ENCODE data around the gene KRT81. TPM values are rescaled to one million over a fixed set of nuclear protein-coding genes. Genes with fewer than 3 reads are reported as not detected.

Gene KRT81
- polyA plus RNA-seq, 1 donor from 2014 or later = not detected

DNA sequence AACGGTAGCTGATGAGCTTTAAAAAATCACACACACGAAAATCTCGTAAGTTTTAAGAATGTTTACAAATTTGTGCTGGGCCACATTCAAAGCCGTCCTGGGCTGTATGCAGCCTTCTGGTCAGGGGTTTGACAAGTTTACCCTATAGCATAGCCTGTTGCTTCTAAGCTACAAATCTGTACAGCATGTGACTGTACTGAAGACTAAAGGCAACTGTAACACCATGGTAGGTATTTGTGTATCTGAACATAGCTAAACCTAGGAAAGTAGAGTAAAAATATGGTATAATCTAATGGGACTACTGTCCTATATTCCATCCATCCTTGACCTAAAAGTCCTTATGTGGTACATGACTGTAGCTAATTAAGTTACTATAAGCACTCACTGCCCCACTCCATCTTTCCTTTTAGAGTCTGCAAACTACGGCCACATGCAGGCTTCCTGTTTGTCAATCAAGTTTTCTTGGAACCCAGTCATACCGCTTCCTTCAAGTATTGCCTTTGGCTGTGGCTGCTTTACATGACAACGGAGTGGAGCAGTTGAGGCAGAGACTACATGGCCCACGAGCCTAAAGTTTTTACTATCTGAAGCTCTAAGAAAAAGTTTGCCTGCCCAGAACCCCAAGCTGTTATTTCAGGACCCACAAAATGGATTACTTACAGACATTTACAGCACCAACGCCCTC is 39.8 kb downstream of the KRT81 start:
- peaks cover 0 to 2% (median 0%) of the 10 kb centered on the region in 3 donors for H3K4me1 Mint-ChIP-seq
- no peak overlapping the region for H3K4me3 Mint-ChIP-seq
- no peaks in the 10 kb centered on the region for H3K9me3 Mint-ChIP-seq
- no peaks in the 10 kb centered on the region for H3K36me3 Mint-ChIP-seq
- H3K27ac Mint-ChIP-seq = no peak overlapping the region
- H3K27me3 Mint-ChIP-seq = peaks cover 34% of the 10 kb centered on the region

DNA sequence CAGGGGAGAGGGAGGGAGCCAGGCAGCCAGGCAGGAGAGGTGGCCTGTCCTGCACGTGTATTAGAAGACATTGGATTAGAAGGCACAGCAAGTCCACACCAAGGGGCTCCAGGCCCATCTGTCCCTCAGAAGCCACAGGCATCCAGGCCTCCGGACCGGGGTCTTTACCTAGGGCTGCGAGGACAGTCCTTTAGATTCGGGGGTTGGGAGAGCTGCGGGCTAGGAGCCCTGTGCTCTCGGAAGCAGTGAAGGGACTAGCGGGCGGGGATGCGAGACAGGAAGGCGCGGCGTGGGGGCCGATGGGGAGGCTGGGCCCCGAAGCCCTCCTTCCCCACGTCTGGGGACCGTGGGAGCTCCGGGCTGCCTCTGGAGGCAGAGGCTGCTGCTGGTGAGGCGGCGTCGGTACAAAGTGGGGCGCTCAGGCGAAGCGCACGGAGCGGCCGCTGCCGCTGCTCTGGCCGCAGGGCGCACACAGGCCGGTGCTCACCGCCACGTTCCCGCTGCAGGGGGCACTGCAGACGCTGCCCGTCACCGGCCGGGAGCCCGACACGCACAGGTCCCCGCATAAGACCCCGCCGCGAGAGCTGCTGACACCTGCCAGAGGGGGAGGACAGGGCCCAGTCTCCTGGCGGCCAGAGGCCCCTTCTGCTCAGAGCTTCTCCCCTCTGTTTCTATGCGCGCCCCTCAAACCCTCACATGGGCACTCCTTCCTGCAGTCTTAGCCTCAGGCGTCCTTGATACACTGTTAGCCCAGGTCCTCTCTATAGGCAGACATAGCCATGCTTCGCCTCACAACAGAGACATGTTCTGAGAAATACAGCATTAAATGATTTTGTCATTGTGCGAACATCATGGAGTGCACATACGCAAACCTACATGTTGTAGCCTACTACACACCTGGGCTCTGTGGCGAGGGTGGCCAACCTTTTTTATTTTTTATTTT is 41.0 kb downstream of the KRT81 start:
- Mint-ChIP-seq H3K27ac (no peak overlapping the region), H3K9me3 (no peaks in the 10 kb centered on the region), H3K4me1 (peaks cover 0 to 2% (median 0%) of the 10 kb centered on the region in 3 donors), H3K27me3 (peaks cover 25% of the 10 kb centered on the region), H3K36me3 (no peaks in the 10 kb centered on the region), H3K4me3 (no peak overlapping the region)

DNA sequence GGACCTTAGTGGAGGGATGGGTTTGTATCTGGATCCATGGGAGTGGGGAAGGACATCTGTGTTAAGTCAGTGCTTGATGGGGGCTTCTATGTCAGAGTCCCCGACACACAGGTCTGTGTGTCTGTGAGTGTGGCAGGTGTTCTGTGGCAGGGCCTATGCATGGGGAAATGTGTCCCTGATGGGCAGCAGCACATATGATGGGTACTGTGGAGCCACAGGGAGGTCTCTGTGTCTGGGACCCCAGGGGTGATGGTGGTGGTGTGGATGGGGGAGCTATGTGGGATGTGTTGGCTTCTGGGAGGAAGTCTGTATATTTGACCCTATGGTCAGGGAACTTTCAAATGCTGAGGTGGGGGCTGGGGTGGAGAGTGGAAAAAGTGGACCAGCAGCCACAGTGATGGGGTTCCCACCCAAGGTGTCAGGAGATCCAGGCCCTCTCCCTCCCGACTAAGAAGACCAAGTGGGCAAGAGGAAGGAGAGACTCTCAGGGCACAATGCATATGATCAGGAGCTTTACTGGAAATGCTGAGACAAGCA is 41.8 kb downstream of the KRT81 start:
- no peaks in the 10 kb centered on the region for H3K9me3 Mint-ChIP-seq
- peaks cover 0 to 2% (median 0%) of the 10 kb centered on the region in 3 donors for H3K4me1 Mint-ChIP-seq
- peaks cover 19% of the 10 kb centered on the region for H3K27me3 Mint-ChIP-seq
- no peaks in the 10 kb centered on the region for H3K36me3 Mint-ChIP-seq
- no peak overlapping the region for H3K27ac Mint-ChIP-seq
- H3K4me3 Mint-ChIP-seq = no peak overlapping the region

DNA sequence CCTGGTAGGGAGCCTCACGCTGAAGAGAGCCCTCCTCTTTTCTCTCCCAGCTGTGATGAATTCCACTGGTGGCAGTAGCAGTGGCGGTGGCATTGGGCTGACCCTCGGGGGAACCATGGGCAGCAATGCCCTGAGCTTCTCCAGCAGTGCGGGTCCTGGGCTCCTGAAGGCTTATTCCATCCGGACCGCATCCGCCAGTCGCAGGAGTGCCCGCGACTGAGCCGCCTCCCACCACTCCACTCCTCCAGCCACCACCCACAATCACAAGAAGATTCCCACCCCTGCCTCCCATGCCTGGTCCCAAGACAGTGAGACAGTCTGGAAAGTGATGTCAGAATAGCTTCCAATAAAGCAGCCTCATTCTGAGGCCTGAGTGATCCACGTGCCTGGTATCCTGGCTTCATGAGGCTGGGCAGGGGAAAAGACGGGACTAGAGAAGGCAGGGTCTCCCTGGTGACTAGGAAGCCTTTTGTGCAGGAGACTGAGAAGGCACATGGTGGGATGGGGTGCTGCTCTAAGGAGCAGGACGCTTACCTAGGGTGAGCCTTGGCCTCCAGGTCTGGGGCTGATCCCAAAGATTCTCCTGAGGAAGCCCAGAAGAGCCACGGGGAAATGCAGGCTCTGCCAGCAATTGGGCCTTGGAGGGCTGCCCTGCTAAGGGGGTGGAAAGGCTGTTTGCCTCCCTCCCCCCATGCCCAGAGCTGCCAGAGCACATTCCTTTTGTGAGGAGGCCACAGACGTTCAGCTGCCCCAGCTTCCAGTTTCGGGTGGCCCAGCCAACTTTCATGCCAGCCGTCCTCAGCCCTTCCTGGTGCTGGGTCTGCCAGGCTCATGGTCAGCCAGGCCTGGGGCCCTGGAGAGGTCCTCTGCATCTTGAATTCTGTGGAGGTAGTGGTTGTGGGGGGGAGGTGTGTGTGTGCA is 42.5 kb downstream of the KRT81 start:
- H3K27me3 Mint-ChIP-seq = peaks cover 16% of the 10 kb centered on the region
- no peak overlapping the region for H3K4me3 Mint-ChIP-seq
- H3K36me3 Mint-ChIP-seq = no peaks in the 10 kb centered on the region
- no peak overlapping the region for H3K27ac Mint-ChIP-seq
- H3K4me1 Mint-ChIP-seq = peaks cover 0 to 6% (median 2%) of the 10 kb centered on the region in 3 donors
- peaks cover 0 to 2% (median 0%) of the 10 kb centered on the region in 3 donors for H3K9me3 Mint-ChIP-seq

DNA sequence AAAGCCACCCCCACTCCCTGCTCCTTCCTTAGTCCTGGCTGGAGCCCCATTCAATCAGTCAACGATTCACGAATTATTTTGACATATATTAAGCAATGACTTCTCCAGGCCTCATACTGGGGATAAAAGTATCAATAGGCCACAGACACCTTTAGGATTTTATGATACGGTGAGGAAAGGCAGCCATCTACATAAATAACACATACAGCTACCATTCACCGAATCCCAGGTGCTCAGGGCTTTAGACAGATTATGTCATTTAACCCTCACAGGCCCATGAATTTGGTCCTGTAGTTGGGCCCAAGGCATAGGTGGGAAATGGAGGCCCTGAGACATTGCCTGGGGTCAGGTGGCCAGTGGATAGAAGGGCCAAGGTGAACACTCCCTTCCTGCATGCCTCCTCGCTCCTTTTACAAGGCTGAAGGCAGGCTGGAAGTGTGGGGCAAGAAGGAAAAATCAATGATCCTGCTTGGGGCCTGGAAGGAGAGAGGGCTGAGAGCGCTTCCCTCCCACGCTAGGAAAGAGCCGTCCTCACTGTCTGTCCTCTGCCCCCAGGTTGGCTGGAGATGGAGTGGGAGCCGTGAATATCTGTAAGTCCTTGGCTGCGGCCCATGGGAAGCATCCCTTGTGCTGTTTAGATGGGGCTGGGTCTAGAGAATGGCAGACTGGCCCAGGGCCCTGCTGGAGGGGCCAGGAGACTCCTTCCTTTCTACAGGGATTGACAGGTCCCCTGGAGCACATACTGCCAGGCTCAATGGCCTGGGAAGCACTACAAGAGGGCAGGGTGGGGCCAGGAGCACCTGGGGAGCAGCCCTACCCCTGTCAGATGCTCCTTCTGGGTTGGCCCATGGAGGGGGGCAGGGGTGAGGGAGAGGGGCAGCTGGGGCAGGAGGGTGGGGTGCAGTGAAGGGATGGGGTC is 43.5 kb downstream of the KRT81 start:
- peaks cover 17% of the 10 kb centered on the region for H3K27me3 Mint-ChIP-seq
- H3K4me1 Mint-ChIP-seq = peaks cover 0 to 7% (median 2%) of the 10 kb centered on the region in 3 donors
- no peak overlapping the region for H3K27ac Mint-ChIP-seq
- H3K36me3 Mint-ChIP-seq = no peaks in the 10 kb centered on the region
- H3K4me3 Mint-ChIP-seq = no peak overlapping the region
- peaks cover 0 to 2% (median 0%) of the 10 kb centered on the region in 3 donors for H3K9me3 Mint-ChIP-seq

DNA sequence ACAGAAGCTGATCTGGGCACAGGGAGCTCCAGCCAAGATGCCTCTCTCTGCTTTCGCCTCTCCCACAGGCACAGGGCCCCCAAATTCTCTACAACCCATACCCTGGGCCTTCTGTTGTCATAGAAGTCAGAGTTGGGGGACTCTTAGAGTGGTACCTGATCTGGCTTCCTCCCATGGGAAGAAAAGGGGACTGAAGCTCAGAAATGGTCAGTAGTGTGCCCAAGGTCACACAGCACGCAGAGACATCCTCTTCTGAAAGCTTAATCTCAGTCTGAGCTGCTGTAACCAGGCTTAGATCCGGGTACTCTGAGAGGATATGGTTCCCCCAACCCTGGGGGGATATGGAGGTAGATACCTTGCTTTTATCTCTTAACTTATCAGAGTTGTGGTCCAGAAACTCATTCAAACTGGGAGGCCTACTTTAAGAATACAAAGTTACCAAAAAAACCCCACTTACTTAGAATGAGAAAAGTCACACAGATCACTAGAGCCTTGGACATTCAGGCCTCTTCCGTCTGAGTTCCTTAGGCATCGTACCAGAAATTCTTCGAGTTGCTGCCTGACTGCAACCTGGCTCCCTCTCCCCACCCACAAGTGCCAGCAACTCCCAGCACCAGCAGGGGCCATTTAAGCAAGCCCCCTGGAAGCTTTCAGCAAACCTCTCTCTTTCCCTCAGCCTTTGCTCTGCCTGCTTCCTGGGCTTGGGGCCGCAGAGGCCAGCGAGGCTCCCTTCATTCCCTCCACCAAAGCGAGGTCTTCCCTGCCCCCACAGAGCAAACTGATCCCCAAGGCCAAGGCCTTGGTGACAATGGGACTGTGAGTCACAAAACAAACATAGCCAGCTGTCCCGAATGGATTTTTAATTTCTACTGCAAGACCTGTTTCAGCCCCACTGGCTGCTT is 44.4 kb downstream of the KRT81 start:
- no peak overlapping the region for H3K27ac Mint-ChIP-seq

DNA sequence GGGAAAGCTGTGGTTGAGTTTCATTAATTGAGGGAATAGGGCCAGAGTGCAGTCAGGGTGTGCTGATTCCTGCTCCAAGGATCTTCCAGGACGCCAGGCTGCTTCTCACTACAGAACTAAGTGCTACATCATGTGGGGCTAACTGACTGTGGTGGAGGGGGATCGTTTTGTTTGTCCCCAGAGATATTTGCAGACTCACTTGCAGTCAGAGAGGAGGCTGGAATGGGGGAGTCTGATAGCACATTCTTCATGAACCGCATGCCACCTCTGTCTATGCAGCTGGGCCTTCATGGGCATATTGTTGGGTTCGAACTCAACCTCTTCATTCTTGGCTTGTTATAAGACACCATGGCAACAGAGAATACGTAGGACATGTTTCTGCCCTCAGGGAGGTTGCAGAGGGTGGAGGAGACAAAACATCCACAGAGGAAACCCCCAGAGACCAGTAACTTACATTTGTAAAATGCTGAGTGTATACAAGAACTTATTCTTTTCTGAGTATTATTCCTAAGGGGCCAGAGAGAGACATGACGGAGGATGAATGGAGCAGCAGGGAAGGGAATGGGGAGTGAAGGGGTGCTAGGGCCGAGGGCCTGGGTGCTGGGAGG is 45.3 kb downstream of the KRT81 start:
- H3K36me3 Mint-ChIP-seq = no peaks in the 10 kb centered on the region
- H3K4me3 Mint-ChIP-seq = no peak overlapping the region
- H3K27ac Mint-ChIP-seq = no peak overlapping the region
- H3K4me1 Mint-ChIP-seq = peaks cover 0 to 7% (median 2%) of the 10 kb centered on the region in 3 donors
- peaks cover 0 to 2% (median 0%) of the 10 kb centered on the region in 3 donors for H3K9me3 Mint-ChIP-seq
- peaks cover 22% of the 10 kb centered on the region for H3K27me3 Mint-ChIP-seq

More for the DNA sequence above, 44.4 kb downstream of the KRT81 start:
- peaks cover 0 to 2% (median 0%) of the 10 kb centered on the region in 3 donors for H3K9me3 Mint-ChIP-seq
- no peaks in the 10 kb centered on the region for H3K36me3 Mint-ChIP-seq
- peaks cover 0 to 7% (median 2%) of the 10 kb centered on the region in 3 donors for H3K4me1 Mint-ChIP-seq
- H3K27me3 Mint-ChIP-seq = peaks cover 21% of the 10 kb centered on the region
- no peak overlapping the region for H3K4me3 Mint-ChIP-seq

DNA sequence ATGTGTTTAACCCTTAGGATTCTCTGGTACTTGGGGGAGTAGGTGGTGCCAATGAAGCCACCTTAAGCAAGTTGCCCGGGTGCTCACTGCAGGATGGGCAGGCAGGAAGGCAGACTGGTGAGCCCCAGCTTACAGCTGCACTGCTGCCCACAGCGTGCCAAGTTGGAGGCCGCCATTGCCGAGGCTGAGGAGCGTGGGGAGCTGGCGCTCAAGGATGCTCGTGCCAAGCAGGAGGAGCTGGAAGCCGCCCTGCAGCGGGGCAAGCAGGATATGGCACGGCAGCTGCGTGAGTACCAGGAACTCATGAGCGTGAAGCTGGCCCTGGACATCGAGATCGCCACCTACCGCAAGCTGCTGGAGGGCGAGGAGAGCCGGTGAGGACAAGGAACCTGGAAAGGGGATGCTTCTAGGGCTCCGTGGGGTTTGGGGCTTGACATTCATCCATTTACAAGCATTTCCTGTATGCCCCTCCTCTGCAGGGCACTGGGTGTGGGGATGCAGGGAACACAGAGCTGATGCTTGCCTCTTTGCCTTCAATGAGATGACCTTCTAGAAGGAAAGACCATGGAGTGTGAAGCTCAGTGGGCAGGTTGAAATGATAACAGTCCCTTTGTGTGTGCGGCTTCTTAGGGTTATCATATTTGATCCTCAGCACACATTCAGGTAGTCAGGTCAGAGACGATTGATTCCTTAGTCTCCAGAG is 45.9 kb downstream of the KRT81 start:
- Mint-ChIP-seq H3K27me3 (peaks cover 22% of the 10 kb centered on the region), H3K4me3 (no peak overlapping the region), H3K36me3 (no peaks in the 10 kb centered on the region)

DNA sequence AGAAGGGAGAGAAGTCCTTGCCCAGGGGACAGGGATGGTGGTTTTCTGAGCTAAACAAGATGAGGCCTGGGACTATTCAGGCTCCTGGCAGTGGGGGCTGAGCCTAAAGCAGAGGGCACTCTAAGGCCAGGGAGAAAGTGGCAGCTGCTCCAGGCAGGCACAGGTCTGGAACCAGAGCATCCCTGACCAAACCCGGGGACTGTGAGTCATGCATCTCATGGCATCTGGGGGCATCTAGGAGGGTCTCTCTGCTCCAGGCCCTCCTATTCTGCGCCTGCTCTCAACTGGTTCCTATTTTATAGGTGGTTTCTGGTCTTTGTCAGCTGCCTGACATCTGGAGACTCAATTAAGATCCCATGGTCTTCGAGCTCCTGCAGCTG is 46.7 kb downstream of the KRT81 start:
- H3K4me3 Mint-ChIP-seq = no peak overlapping the region
- H3K27me3 Mint-ChIP-seq = peaks cover 17% of the 10 kb centered on the region
- H3K27ac Mint-ChIP-seq = no peak overlapping the region
- peaks cover 0 to 2% (median 0%) of the 10 kb centered on the region in 3 donors for H3K9me3 Mint-ChIP-seq
- H3K36me3 Mint-ChIP-seq = no peaks in the 10 kb centered on the region
- peaks cover 0 to 7% (median under 1%) of the 10 kb centered on the region in 3 donors for H3K4me1 Mint-ChIP-seq

More for the DNA sequence above, 45.9 kb downstream of the KRT81 start:
- peaks cover 0 to 7% (median 2%) of the 10 kb centered on the region in 3 donors for H3K4me1 Mint-ChIP-seq
- H3K9me3 Mint-ChIP-seq = peaks cover 0 to 2% (median 0%) of the 10 kb centered on the region in 3 donors
- H3K27ac Mint-ChIP-seq = no peak overlapping the region

DNA sequence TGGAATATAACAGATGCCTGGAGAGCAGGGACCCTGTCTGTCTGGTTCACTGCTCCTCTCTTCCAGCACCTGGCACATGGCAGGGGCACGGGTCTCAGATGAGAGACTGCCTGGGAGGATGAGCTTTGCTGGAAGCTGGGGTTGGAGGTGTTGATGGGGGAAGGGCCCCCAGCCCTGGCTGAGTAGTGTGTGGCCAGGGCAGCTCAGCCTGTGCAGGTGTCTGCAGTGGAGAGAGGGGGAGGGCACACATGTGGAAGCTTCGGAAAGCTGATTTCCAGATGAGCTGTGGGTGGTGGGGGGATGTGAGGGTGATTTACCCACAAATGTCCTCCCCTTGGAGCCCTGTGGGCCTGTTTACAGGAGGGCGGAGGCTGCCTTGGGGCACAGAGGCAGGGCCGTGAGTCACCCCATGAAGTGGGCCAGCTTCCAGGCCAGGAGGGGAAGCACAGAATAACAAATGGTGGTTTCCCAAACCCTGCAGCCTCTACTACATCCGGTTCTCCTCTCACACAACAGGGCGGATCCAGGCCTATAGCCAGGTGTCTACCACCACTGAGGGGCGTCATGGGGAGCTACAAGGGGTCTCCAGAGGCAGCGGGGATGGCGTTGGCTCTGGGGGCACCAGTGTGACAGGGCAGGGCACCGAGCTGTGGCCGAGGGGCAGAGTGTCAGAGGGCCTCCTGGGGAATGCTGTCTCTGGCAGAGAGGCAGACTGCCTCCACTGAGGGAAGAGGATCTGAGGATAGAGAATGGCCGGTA is 47.3 kb downstream of the KRT81 start:
- H3K9me3 Mint-ChIP-seq = peaks cover 0 to 2% (median 0%) of the 10 kb centered on the region in 3 donors
- peaks cover 0 to 7% (median 0%) of the 10 kb centered on the region in 3 donors for H3K4me1 Mint-ChIP-seq
- H3K4me3 Mint-ChIP-seq = peak overlapping the region in 1 of 4 donors; percentile 54
- H3K36me3 Mint-ChIP-seq = no peaks in the 10 kb centered on the region
- peaks cover 15% of the 10 kb centered on the region for H3K27me3 Mint-ChIP-seq
- no peak overlapping the region for H3K27ac Mint-ChIP-seq

DNA sequence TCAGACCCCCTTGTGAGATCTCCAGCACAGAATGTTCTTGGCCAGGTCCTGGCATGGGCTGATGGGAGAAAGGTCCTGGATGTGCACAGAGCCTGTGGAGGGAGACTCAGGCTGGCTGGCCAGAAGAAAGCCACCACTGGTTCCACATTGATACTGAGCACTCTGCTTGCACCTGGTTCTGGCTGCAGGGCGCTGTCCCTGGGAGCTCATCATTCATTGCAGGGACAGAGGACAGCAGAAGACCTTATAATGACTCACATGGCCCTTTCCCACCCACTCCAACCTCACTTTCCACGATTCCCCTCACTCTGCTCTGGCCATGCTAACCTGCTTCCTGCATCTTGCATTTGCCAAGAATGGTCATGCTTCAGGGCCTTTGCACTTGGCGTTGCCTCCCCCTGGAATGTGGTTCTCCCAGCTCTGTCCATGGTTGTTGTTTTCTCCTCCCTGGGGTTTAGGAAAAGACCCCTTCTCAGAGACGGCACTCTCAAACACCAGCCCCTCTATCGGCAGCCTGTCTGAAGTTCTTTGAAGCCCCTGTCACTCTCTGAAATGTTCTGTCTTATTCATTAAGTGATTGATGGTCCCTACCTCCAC is 48.0 kb downstream of the KRT81 start:
- H3K4me3 Mint-ChIP-seq = no peak overlapping the region
- H3K36me3 Mint-ChIP-seq = no peaks in the 10 kb centered on the region
- no peak overlapping the region for H3K27ac Mint-ChIP-seq
- peaks cover 11% of the 10 kb centered on the region for H3K27me3 Mint-ChIP-seq
- peaks cover 0 to 7% (median 0%) of the 10 kb centered on the region in 3 donors for H3K4me1 Mint-ChIP-seq
- H3K9me3 Mint-ChIP-seq = peaks cover 0 to 2% (median 0%) of the 10 kb centered on the region in 3 donors

All from IgD-negative memory B cell (primary cell).